Glutamatergic neuron (in vitro differentiated cells): ENCODE results near the gene PCID2. TPM values are rescaled to one million over a fixed set of nuclear protein-coding genes. Genes with fewer than 3 reads are reported as not detected.

Experiments
- DNase-seq: peaks from one replicate; pipeline ENCODE4 v3.0.0; 2022
- H3K27ac Mint-ChIP-seq: one replicate; pipeline ENCODE4 v1.8.0; 2020; ENCODE audit warnings: mild to moderate bottlenecking, mixed read lengths, inconsistent platforms; ENCODE audit not compliant: unreplicated experiment
- H3K27me3 Mint-ChIP-seq: one replicate; pipeline ENCODE4 v1.8.0; 2020; ENCODE audit warnings: mild to moderate bottlenecking, moderate library complexity, mixed read lengths, inconsistent platforms; ENCODE audit not compliant: unreplicated experiment
- H3K36me3 Mint-ChIP-seq: one replicate; pipeline ENCODE4 v1.8.0; 2020; ENCODE audit warnings: mild to moderate bottlenecking, mixed read lengths, inconsistent platforms; ENCODE audit not compliant: unreplicated experiment
- H3K4me1 Mint-ChIP-seq: one replicate; pipeline ENCODE4 v1.8.0; 2020; ENCODE audit warnings: mild to moderate bottlenecking, low read depth, mixed read lengths, inconsistent platforms; ENCODE audit not compliant: unreplicated experiment
- H3K4me3 Mint-ChIP-seq: one replicate; pipeline ENCODE4 v1.8.0; 2020; ENCODE audit warnings: mild to moderate bottlenecking, mixed read lengths, inconsistent platforms; ENCODE audit not compliant: unreplicated experiment
- H3K9me3 Mint-ChIP-seq: one replicate; pipeline ENCODE4 v1.8.0; 2020; ENCODE audit warnings: mild to moderate bottlenecking, moderate library complexity, mixed read lengths, inconsistent platforms; ENCODE audit not compliant: unreplicated experiment
- CTCF ChIP-seq: fragments of 200-600 bp; sonication (generic); IDR thresholded peaks from one replicate; pipeline ENCODE4 v1.5.0; 2021; ENCODE audit not compliant: partially characterized antibody, unreplicated experiment
- total RNA-seq: library from RNA; stranded (reverse); fragmentation: NEBNext Ultra II Directional; extraction: Animal tissue kit (Norgen Biotek cat#: 25700); gene quantifications from one replicate; pipeline ENCODE4 v1.2.1, GENCODE V29; 2021; ENCODE audit not compliant: unreplicated experiment

PCID2 gene
- total RNA-seq, 1 donor from 2014 or later, result 48.4 TPM

- Mint-ChIP-seq H3K27me3 (peaks cover 5% of the 10 kb centered on the region), H3K9me3 (no peaks in the 10 kb centered on the region), H3K4me1 (peaks cover 1% of the 10 kb centered on the region), H3K27ac (no peak overlapping the region), H3K36me3 (no peaks in the 10 kb centered on the region), H3K4me3 (no peak overlapping the region)
- no peak for DNase-seq
- no peak for TF ChIP-seq CTCF
Measured at GRCh38 chr13:113169277-113170272, 38.9 kb downstream of the PCID2 start.

GRCh38 chr13:113168211-113168610, 40.3 kb downstream of the PCID2 start:
- peaks cover 10% of the 10 kb centered on the region for H3K27me3 Mint-ChIP-seq
- no peaks in the 10 kb centered on the region for H3K36me3 Mint-ChIP-seq
- no peak overlapping the region for H3K4me3 Mint-ChIP-seq
- H3K9me3 Mint-ChIP-seq, result no peaks in the 10 kb centered on the region
- H3K4me1 Mint-ChIP-seq, result peaks cover 6% of the 10 kb centered on the region
- H3K27ac Mint-ChIP-seq, result no peak overlapping the region
- no peak for DNase-seq
- TF ChIP-seq CTCF, result no peak

GRCh38 chr13:113167575-113167974, 40.9 kb downstream of the PCID2 start:
- no peak overlapping the region for H3K4me3 Mint-ChIP-seq
- no peak for DNase-seq
- no peak for TF ChIP-seq CTCF
- peaks cover 8% of the 10 kb centered on the region for H3K4me1 Mint-ChIP-seq
- H3K27me3 Mint-ChIP-seq, result peaks cover 12% of the 10 kb centered on the region
- no peak overlapping the region for H3K27ac Mint-ChIP-seq
- no peaks in the 10 kb centered on the region for H3K36me3 Mint-ChIP-seq
- no peaks in the 10 kb centered on the region for H3K9me3 Mint-ChIP-seq

- Mint-ChIP-seq H3K4me1 (peaks cover 8% of the 10 kb centered on the region), H3K36me3 (no peaks in the 10 kb centered on the region), H3K9me3 (no peaks in the 10 kb centered on the region), H3K27me3 (peaks cover 12% of the 10 kb centered on the region), H3K4me3 (no peak overlapping the region), H3K27ac (no peak overlapping the region)
- no peak for DNase-seq
- no peak for TF ChIP-seq CTCF
Measured at GRCh38 chr13:113167155-113167554, 41.3 kb downstream of the PCID2 start.

- H3K27ac Mint-ChIP-seq, result no peak overlapping the region
- H3K27me3 Mint-ChIP-seq, result peaks cover 12% of the 10 kb centered on the region
- H3K36me3 Mint-ChIP-seq, result no peaks in the 10 kb centered on the region
- TF ChIP-seq CTCF, result no peak
- no peak overlapping the region for H3K4me3 Mint-ChIP-seq
- peaks cover 8% of the 10 kb centered on the region for H3K4me1 Mint-ChIP-seq
- DNase-seq, result no peak
- no peaks in the 10 kb centered on the region for H3K9me3 Mint-ChIP-seq
Measured at GRCh38 chr13:113166681-113167080, 41.8 kb downstream of the PCID2 start.
